G401 (cell line): ENCODE results near the gene COX8A. TPM values are rescaled to one million over a fixed set of nuclear protein-coding genes. Genes with fewer than 3 reads are reported as not detected.
A peak's percentile ranks its signal among the peaks of the same experiment; 100 is the strongest.
"Not testable (repeated sequence)": the region's sequence is repeated elsewhere in the genome, so short reads cannot be mapped to it uniquely, and the experiment has no call there.

Experiments
- DNase-seq: peaks from one replicate; pipeline ENCODE4 v3.0.0-alpha.2; 2015; ENCODE audit warnings: low spot score
- in situ Hi-C: cut with HindIII; loops from 2 replicates; pipeline ENCODE4 v1.10.0; 2016; ENCODE audit warnings: low sequenced_read_pairs, mixed read lengths
- total RNA-seq: library from RNA; depleted of rRNA; stranded (reverse); fragments of >200 nt; shearing (Covaris generic); gene quantifications from 2 replicates; pipeline ENCODE4 v1.2.3, GENCODE V29; 2014

COX8A gene
- total RNA-seq, 1 experiment from 2014 or later: 499 TPM

DNA sequence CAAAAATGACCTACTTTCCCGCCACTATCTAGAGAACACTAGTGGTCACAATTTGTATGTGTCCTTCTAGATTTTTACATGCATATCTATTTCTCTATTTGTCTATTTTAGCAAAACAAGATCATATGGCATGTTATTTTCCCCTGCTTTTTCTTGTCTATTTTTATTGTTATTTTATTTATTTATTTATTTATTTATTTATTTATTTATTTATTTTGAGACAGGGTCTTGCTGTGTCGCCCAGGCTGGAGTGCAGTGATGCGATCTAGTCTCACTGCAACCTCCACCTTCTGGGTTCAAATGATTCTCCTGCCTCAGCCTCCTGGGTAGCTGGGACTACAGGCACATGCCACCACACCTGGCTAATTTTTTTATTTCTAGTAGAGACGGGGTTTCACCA is 10.5 kb upstream of the COX8A start:
- DNase-seq, in situ Hi-C loops: not testable (repeated sequence)

DNA sequence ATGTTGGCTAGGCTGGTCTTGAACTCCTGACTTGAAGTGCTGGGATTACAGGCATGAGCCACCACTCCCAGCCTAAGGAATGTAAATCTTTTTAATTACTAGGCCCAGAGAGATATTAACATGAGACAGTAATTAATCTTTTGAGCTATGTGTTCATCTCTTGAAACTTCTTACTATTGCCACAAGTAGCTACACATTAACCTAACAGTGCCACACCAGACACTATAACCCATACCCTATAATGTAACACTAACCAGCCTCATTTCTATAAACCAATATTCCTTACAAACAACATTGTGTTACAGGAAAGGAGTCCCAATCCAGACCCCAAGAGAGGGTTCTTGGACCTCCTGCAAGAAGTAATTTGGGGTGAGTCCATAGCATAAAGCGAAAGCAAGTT is 8.0 kb upstream of the COX8A start:
- DNase-seq: no peak
- in situ Hi-C loops: no loop called here

DNA sequence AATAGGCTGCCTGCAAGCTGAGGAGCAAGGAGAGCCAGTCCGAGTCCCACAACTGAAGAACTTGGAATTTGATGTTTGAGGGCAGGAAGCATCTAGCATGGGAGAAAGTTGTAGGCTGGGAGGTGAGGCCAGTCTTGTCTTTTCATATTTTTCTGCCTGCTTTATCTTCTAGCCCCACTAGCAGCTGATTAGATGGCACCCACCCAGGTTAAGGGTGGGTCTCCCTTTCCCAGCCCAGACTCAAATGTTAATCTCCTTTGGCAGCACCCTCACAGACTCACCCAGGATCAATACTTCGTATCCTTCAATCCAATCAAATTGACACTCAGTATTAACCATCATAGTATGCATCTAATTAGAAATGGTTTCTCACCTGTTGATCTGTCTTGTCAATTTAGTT is 5.0 kb upstream of the COX8A start:
- no peak for DNase-seq
- in situ Hi-C loops: no loop called here

DNA sequence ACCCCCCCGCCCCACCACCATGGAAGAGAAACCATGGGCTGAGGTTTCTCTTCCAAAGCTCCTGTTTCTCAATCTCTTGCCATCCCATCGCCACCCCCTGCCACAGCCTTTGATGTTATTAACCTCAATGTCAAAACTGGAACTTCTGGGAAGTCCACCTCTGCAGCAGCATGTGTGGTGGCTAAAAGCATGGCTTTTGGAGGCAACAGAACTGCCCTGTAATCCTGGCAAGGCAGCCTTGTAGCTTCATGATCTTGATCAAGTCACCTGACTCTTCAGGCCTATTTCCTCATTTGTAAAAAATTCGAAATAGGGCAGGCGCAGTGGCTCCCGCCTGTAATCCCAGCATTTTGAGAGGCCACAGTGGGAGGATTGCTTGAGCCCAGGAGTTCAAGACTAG is 3.5 kb upstream of the COX8A start:
- in situ Hi-C loops: no loop called here
- no peak for DNase-seq

DNA sequence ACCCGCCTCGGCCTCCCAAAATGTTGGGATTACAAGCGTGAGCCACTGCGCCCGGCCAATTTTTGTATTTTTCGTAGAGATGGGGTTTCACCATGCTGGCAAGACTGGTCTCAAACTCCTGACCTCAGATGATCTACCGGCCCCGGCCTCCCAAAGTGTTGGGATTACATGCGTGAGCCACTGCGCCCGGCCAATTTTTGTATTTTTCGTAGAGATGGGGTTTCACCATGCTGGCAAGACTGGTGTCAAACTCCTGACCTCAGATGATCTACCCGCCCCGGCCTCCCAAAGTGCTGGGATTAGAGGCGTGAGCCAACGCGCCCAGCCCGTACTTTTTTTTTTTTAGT is 535 bp upstream of the COX8A start:
- DNase-seq, in situ Hi-C loops: not testable (repeated sequence)

DNA sequence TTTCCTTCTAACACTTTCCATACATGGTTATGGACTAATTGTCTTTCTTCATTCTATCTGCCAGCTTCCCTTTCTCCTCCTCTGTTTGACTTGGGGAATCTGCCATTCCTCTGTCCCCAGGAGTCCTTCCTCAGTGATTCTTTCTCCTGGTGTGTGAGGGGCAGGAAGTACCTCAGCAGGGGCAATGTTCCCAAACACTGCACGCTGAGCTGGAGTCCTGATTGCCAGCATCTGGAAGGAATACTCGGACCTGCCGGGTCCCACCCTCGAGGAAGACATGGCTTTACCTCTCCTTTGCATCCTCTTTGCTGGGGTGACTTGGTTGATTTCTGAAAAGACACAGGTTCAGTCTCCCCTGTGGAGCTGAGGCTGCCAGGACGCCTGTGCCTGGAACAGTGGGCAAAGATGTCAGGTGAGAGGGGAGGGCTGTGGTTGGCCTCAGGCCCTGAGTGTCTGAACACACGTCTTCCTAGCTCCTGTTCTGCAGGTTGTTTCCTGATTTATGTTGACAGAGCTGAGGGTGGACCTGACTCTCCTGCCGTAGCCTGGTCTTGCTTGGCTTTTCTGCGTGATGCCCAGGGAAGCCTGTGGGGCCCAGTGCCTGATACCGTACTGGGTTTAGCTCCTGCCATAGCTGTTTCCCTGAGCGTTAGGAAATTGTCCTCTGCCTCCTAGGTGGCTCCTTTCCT is 4.3 kb downstream of the COX8A start:
- no peak for DNase-seq
- in situ Hi-C loops: no loop called here

DNA sequence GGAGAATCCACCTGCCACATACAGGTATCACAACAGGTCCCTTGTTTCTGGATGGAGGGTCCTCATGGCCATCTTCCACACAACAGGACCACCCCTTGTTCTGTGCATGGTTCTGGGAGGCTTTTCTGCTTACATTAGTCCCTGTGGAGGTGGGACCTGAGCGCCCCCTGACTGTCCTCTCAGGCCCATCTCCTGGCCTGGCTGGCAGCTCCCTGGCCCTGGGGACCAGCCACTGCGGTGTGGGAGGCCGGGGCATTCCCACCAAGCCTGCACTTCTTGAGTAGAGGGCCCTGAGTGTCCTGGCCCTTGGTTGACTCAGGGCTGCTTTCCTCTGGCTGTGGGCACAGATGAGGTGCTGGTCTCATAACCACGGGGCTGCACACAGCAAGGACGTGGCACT is 5.0 kb downstream of the COX8A start:
- DNase-seq: no peak
- in situ Hi-C loops: no loop called here

DNA sequence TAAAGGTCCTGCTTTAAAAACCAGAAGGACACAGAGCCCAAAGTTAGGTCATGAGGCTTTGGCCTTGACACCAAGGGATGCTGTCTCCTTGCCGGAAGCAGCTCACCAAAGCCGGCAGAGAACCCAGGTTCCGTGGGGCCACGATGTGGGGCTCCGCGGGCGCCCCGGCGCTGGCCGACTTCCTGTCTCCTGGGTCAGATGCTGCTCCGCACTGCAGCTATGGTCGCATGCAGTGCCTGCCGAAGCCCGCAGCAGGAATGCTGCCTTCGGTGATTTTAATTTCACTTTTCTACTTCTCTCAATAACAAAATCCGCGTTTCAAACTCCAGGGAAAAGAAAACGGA is 11.4 kb downstream of the COX8A start:
- in situ Hi-C loops: no loop called here
- DNase-seq: no peak

DNA sequence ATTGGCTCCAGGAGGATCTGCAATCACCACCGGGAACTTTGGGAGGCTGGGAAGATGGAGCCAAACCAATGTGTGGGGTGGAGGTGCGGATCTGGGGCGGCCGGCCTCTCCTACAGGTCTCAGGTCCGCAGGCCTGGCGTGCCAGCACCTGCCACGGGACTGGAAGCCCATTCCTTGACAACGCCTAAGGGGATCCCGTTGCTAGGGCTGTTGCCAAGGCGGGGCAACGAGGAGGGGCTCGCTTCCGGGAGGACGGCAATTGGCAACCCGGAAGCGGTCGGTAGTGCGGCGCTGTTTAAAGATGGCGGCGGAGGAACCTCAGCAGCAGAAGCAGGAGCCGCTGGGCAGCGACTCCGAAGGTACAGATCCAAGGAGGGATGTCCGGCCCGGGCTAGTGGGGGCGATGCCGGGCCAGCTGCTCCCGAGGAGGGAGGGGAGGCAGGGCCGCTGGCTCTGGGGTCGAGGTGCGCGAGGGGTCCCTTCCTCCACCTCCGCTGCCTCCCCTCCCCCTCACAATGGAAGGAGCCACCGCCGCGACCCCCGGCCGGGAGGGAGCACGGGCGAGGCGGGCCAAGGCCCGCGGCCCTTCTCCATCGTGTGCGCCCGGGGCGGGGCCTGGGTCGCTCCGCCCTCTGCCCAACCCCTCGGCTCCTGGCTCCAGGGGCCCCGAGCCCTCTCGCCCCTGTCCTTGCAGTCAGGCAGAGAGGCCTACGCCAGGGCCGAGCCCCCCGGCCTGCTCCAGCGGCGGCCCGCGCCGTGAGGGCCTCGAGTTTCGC is 11.9 kb downstream of the COX8A start, which contains the start of gene OTUB1:
TSS of gene OTUB1 (plus strand) at position 283 of the 776 bp plus-strand sequence. CDS start at position 302, 19 bp downstream.
- DNase-seq: peak; percentile 94
- in situ Hi-C loops: no loop called here

DNA sequence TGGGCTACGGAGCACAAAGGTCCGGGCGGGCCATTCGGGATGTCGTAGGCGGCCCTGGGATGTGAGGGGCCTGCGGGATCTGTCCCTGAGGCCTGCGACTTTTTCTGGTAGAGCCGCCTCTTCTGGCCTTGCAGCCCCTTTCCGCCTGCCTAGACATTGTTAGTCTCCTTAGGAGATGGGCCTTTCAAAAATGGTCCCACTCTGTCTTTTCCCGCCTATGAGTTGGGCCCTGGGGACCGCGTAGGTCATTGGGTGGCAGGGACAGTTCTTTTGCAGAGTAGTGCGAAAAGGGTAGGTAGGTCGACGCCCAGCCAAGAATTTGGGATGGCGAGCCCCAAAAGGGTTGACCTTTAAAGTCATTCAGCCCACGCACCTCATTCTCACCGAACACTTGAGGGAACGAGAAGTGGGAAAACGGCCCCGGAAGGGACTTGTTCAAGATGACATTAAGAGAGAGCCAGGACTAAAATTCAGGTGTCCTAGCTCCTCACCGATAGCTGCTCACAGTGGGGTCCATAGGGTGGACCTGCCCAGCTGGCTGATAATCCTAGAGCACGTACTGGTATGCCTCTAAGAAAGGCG is 12.6 kb downstream of the COX8A start:
- in situ Hi-C loops: no loop called here
- DNase-seq: no peak

DNA sequence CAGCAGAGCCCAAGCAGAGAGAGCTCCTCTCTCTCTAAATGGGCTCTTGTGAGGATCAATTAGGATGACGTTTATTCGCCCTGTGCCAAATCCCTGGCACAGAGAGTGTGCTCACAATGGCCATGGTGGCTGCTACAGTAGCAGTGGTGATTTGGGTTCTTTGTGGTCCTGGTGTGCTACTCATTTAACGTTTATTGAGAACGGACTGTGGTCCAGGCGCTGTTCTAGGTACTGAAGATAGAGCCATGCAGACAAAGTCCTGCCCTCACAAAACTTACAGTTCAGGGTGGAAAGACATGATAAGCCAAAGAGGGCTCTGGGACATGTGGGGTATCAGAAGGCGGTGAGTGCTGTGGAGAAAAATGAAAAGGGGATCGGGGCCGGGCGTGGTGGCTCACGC is 17.1 kb downstream of the COX8A start:
- in situ Hi-C loops: no loop called here
- DNase-seq: no peak

DNA sequence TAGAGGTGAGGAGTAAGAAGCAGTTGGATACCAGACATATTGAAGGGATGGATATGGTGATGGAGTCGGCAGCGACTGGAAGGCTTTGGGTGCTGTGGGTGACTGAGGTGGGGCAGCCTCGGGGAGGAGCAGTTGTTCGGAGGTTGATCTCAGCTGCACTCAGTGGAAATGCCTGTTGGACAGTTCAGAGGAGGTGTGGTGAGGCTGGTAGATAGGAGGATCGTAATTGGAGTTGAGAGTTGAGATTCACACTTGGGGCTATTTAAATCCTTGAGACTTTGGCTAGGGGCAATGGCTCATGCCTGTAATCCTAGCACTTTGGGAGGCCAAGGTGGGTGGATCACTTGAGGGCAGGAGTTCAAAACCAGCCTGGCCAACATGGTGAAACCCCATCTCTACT is 18.7 kb downstream of the COX8A start:
- no peak for DNase-seq
- in situ Hi-C loops: no loop called here

DNA sequence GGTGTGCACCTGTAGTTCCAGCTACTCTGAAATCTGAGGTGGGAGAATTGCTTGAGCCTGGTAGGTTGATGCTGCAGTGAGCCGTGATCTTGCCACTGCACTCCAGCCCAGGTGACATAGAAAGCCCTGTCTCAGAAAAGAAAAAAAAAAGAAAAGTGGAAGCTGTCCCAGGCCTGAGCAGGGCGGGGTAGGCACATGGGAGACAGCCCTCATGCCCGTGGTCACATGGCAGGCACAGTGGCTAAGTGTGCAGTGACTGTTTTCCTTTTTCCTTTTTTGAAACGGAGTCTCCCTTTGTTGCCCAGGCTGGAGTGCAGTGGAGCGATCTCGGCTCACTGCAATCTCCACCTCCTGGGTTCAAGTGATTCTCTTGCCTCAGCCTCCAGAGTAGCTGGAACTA is 19.6 kb downstream of the COX8A start:
- DNase-seq: no peak
- in situ Hi-C loops: no loop called here

DNA sequence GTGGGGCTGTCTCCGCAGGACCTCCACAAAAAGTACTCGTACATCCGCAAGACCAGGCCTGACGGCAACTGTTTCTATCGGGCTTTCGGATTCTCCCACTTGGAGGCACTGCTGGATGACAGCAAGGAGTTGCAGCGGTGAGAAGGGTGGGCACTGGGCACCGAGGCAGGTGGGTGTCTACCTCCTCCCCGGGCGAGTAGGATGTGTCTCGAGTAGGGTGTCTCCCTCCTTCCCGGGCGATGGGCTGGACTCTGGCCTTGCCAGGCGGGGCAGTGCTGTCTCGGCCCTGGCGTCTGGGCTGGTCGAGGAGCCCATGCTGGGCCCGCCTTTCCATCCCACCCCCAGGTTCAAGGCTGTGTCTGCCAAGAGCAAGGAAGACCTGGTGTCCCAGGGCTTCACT is 22.1 kb downstream of the COX8A start:
- DNase-seq: no peak
- in situ Hi-C loops: no loop called here

DNA sequence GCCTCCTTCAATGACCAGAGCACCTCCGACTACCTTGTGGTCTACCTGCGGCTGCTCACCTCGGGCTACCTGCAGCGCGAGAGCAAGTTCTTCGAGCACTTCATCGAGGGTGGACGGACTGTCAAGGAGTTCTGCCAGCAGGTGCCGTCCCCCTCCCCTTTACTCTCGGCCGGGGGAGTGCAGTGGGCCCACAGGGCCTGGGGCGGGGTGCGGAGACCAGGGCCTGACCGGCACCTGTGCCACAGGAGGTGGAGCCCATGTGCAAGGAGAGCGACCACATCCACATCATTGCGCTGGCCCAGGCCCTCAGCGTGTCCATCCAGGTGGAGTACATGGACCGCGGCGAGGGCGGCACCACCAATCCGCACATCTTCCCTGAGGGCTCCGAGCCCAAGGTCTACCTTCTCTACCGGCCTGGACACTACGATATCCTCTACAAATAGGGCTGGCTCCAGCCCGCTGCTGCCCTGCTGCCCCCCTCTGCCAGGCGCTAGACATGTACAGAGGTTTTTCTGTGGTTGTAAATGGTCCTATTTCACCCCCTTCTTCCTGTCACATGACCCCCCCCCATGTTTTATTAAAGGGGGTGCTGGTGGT is 22.8 kb downstream of the COX8A start:
- in situ Hi-C loops: no loop called here
- DNase-seq: no peak

DNA sequence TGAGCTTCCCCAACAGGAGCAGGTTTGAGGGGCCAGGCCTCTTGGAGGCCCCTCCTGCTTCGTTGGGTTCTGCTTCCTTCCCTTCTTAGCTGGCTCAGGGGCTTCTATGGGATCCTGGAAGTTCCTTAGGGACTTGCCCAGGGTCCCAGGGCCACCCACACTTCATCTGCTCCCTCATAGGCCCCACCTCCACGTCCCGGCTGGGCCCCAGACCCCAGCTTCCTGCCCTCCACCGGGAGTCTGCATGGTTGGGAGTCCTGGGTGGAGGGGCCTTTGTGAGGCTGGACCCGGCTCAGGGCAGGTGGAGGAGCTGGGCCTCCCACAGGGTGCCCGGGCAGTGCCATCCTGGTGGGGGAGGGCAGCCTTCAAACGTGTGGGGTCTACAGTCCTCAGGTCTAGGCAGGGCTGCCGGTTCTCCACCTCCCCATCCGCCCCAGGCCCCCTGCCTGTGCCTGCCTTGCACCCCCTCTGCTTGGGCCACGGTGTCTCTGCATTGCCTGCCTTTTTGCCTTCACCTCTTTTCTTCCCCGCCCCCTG is 23.4 kb downstream of the COX8A start:
- no peak for DNase-seq
- in situ Hi-C loops: no loop called here

DNA sequence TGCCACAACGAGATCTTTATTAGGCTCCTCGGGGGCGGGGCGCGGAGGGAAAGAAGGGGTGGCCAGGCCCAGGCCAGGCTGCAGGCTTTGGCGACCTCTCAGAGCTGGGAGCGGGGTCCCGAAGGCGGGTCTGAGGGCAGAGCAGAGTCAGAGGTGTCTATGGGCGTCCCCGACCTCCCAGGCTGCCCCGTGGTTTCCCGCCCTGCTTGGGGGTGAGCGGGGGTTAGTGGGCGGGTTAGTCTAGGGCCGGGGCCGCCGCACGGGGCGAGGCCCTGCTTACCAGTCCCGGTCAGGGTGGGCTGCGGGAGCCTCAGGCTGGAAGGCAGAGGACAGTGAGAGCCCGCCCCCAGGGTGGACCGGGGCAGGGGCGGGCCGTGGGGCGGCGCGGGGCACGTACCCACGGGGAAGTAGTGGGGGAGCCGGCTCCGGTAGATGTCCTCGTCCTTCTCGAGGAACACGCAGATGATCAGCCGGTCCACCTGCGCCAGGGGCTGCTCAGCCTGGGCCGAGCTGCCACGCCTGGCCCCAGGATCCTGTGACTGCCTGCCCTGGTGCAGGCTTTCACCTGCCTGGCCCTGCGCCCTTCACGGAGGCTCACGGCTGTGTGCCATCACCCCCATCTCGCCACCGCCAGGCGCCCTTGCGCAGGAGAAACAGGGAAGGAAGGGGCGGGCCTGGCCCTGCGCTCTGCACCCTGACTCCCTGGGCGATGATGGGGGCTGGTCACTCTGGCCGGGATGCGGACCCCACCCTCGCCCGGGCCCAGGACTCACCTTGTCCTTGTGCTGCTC is 24.3 kb downstream of the COX8A start:
- no peak for DNase-seq
- in situ Hi-C loops: no loop called here

DNA sequence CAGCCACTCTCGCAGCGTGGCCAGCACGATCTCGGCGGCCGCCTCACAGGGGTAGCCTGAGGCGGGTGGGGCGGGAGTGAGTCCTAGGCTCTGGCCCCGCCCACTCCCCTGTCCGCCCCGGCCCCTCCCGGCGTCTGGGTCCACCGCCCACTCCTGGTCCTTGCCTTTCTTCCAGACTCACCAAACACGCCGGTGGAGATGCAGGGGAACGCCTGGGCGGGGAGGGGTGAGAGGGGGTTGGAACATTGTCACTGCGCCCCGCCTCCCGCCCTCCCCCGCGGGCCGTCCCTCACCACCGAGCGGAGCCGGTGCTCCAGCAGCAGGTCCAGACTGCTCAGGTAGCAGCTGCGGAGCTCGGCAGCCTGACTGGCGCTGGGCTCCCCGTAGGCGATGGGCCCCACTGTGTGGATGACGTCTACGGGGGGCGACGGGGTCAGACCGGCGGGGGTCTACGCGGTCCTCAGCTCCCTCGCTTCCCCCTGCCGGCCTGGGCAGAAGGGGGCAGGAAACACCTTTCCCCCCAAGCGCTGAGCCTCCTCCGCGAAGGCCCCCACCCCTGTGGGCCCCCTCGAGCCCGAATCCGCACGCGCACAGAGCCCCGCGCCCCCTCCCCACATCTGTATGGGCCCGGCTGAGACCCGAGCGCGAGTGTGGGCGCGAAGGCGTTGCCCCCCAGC is 25.1 kb downstream of the COX8A start:
- DNase-seq: peak; percentile 63

More for the DNA sequence above, 25.1 kb downstream of the COX8A start:
- in situ Hi-C loops: loop anchor here (10.0 kb wide), 2 partner anchors 135 to 165 kb away; partner anchors contain the start of gene MACROD1
